Metanephros (tissue), 1 donor: ENCODE results near the gene TTC34. TPM values are rescaled to one million over a fixed set of nuclear protein-coding genes. Genes with fewer than 3 reads are reported as not detected.

Experiments used
- total RNA-seq: library from RNA; depleted of rRNA; stranded (reverse); fragments of >200 nt; gene quantifications from one replicate; pipeline ENCODE4 v1.2.3, GENCODE V29; 2014

Gene TTC34
- 0.29 TPM for total RNA-seq

GRCh38 chr1:2801535-2802291, at the start of gene TTC34:
Gene TTC34 (minus strand): TSS chr1:2801693. CDS start chr1:2800827, 866 bp downstream.

DNA sequence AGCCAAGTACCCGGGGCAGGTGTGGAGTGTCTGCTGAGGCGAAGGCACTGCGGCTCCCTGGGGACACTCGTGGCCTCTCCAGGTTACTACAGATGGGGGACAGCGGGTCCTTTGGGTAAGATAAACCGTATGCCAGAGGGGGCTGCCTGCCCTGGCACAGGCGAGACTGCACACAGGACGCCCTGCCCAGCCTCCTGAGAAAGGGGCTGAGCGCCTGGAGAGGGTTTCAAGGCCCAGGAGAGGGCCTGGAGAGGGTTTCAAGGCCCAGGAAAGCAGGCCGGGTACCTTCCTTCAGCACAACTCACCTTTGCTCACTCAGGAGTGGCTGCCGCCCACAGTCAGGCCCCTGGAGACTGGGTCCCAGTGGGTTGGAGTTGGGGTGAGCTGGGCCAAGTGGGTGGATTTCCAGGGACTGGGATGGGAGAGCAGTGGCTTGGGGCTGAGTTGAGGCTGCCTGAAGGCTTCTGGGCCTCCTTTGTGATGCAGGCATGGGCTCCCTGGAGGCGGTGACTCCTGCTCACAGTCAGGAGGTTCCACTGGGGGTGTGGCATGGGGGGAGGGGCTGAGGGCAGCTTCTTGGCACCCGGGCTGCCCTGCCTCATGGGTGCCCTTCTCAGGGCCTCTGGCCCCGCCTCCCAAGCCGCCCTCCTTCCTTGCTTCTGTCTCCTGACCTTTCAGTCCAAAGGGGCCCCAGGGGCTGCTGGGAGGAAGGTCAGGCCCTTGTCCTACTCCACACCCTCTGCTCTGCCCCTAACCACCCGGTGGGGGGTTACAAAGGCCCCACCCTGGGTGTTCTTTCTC, 168.7 kb downstream of the TTC34 start, which contains the start of gene MMEL1:
Gene MMEL1, minus strand, starts transcription at position 456 of the 801 bp plus-strand sequence. CDS start 3,532 bp downstream, outside the sequence.

GRCh38 chr1:2586154-2587070, 215.1 kb downstream of the TTC34 start, which contains the start of gene PRXL2B:
Gene PRXL2B (plus strand): TSS chr1:2586777. CDS start chr1:2586886, 109 bp downstream.

Other genes with a start within 250 kb of the TTC34 start
- gene TNFRSF14, start 245.3 kb downstream of the TTC34 start, total RNA-seq: 45.6 TPM
- 26.3 TPM for gene PRXL2B, start 214.9 kb downstream of the TTC34 start, total RNA-seq
- gene MMEL1, start 168.7 kb downstream of the TTC34 start, total RNA-seq: 6.8 TPM
- gene ACTRT2, start 219.8 kb upstream of the TTC34 start, total RNA-seq: not detected